Measurements from ENCODE around the gene UQCRHL.

UQCRHL gene

GRCh38 chr1:15761366-15762128 is 45.9 kb downstream of the UQCRHL start:
- FAIRE-seq: no peak
- no peak for DNase-seq (ENCODE audit: extremely low spot score, insufficient read length, low read depth)

DNA sequence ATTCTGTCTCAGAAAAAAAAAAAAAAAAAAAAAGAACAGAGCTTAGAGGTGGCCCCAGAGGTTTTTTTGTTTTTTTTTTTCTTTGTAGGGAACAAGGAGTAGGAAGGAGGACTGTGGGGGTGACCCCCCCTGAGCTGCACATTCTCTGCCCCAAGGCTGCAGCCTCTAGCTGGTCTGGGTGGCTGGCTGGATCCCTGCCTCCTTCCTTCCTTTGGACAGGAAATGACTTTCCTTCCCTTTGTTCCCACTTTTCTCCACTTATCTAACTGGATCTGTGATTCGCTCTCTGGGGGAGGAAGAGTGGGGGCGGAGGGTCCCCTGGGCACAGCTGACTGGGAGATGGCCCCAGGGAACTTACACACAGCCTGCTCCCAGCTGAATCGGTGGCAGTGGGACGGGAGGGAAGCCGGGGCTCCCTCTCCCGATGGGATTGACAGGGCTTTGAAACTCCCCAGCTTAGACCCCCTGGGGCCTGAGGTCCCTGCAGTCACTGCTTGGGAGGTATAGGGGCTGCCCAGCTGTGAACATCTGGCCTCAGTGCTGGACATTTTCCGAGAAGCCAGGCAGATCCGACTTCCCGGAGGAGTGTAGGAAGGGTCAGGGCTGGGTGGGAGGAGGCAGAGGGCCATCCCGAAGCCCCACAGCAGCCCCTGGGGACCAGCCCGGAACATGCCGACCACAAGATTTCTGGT is 46.8 kb downstream of the UQCRHL start:
- DNase-seq (ENCODE audit: extremely low spot score, insufficient read length, low read depth) (no peak), FAIRE-seq (no peak)

- DNase-seq (ENCODE audit: extremely low spot score, insufficient read length, low read depth): no peak
- no peak for FAIRE-seq
Observed at GRCh38 chr1:15758953-15759661, 48.3 kb downstream of the UQCRHL start.

GRCh38 chr1:15758343-15758931 is 49.0 kb downstream of the UQCRHL start, which contains the start of gene FBLIM1:
TSS of gene FBLIM1 (plus strand) at chr1:15758795. CDS start at chr1:15764984, 6,189 bp downstream.
- FAIRE-seq (no peak), DNase-seq (ENCODE audit: extremely low spot score, insufficient read length, low read depth) (no peak)

- no peak for FAIRE-seq
- DNase-seq (ENCODE audit: extremely low spot score, insufficient read length, low read depth): no peak
Observed at GRCh38 chr1:15757575-15758342, 49.7 kb downstream of the UQCRHL start.
